NCI-H69 (cell line): ENCODE results near the gene PEX10.

Source experiments
- DNase-seq: peaks from one replicate; lab custom pipeline; 2025; lab: John Stamatoyannopoulos, UW

PEX10 gene

GRCh38 chr1:2425892-2426291 is 13.5 kb upstream of the PEX10 start:
- no peak for DNase-seq

- DNase-seq: no peak
Observed at GRCh38 chr1:2422523-2422922, 10.2 kb upstream of the PEX10 start.

GRCh38 chr1:2419416-2419815 is 7.1 kb upstream of the PEX10 start:
- no peak for DNase-seq

GRCh38 chr1:2418791-2419320 is 6.5 kb upstream of the PEX10 start:
- DNase-seq: no peak

GRCh38 chr1:2417833-2418225 is 5.5 kb upstream of the PEX10 start:
- no peak for DNase-seq

GRCh38 chr1:2417083-2417832 is 4.9 kb upstream of the PEX10 start:
- no peak for DNase-seq

- DNase-seq: peak; percentile 24
Observed at GRCh38 chr1:2416403-2416802, 4.0 kb upstream of the PEX10 start.

GRCh38 chr1:2415801-2416208 is 3.4 kb upstream of the PEX10 start:
- peak; percentile 15 for DNase-seq

GRCh38 chr1:2415337-2415736 is 3.0 kb upstream of the PEX10 start:
- DNase-seq: peak; percentile 3

- peak; percentile 64 for DNase-seq
Observed at GRCh38 chr1:2414297-2414958, 2.1 kb upstream of the PEX10 start.

- no peak for DNase-seq
Observed at GRCh38 chr1:2413495-2414296, 1.3 kb upstream of the PEX10 start.

GRCh38 chr1:2412773-2413494 is 570 bp upstream of the PEX10 start:
- peak; percentile 76 for DNase-seq

- no peak for DNase-seq
Observed at GRCh38 chr1:2411801-2412394, 466 bp downstream of the PEX10 start.

GRCh38 chr1:2409745-2410144 is 2.6 kb downstream of the PEX10 start:
- DNase-seq: no peak

GRCh38 chr1:2408859-2409276 is 3.5 kb downstream of the PEX10 start:
- no peak for DNase-seq

GRCh38 chr1:2408456-2408855 is 3.9 kb downstream of the PEX10 start:
- no peak for DNase-seq

GRCh38 chr1:2407991-2408275 is 4.4 kb downstream of the PEX10 start:
- no peak for DNase-seq

- DNase-seq: no peak
Observed at GRCh38 chr1:2407166-2407990, 5.0 kb downstream of the PEX10 start.

GRCh38 chr1:2406451-2407041 is 5.8 kb downstream of the PEX10 start:
- peak; percentile 18 for DNase-seq

GRCh38 chr1:2405588-2406295 is 6.6 kb downstream of the PEX10 start:
- no peak for DNase-seq
